ENCODE measurements around the gene SLC35F4. TPM values are rescaled to one million over a fixed set of nuclear protein-coding genes. Genes with fewer than 3 reads are reported as not detected.

Gene SLC35F4
- total RNA-seq, 2 donors from 2014 or later = not detected

GRCh38 chr14:57632649-57633048, 233.2 kb downstream of the SLC35F4 start:
- no peak overlapping the region for H3K27ac ChIP-seq (ENCODE audit: low read depth, low read length)
- H3K27me3 ChIP-seq (ENCODE audit: control insufficient read depth, insufficient read depth, low read length, poor library complexity, severe bottlenecking) = peaks cover 5% of the 10 kb centered on the region
- Mint-ChIP-seq H3K27me3 (ENCODE audit: insufficient read depth) (peaks cover 2% of the 10 kb centered on the region), H3K4me1 (peaks cover 6% of the 10 kb centered on the region), H3K36me3 (ENCODE audit: low read depth) (no peaks in the 10 kb centered on the region), H3K9me3 (no peaks in the 10 kb centered on the region), H3K4me3 (no peak overlapping the region), H3K27ac (no peak overlapping the region)
- TF ChIP-seq, protein P1, sequence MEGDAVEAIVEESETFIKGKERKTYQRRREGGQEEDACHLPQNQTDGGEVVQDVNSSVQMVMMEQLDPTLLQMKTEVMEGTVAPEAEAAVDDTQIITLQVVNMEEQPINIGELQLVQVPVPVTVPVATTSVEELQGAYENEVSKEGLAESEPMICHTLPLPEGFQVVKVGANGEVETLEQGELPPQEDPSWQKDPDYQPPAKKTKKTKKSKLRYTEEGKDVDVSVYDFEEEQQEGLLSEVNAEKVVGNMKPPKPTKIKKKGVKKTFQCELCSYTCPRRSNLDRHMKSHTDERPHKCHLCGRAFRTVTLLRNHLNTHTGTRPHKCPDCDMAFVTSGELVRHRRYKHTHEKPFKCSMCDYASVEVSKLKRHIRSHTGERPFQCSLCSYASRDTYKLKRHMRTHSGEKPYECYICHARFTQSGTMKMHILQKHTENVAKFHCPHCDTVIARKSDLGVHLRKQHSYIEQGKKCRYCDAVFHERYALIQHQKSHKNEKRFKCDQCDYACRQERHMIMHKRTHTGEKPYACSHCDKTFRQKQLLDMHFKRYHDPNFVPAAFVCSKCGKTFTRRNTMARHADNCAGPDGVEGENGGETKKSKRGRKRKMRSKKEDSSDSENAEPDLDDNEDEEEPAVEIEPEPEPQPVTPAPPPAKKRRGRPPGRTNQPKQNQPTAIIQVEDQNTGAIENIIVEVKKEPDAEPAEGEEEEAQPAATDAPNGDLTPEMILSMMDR (conservative IDR thresholded peaks at IDR 0.05) = no peak
- H3K36me3 ChIP-seq (ENCODE audit: control insufficient read depth, insufficient read depth, low read length) = no peaks in the 10 kb centered on the region
- no peaks in the 10 kb centered on the region for H3K9me3 ChIP-seq (ENCODE audit: control insufficient read depth, low read length)
- 93% methylated on average over 2 of the region's 2 CpGs for WGBS, 2 experiments (ENCODE audit: insufficient coverage in 1 of 2, insufficient read length in 1 of 2)
- no peak overlapping the region for H3K9ac ChIP-seq (ENCODE audit: extremely low read depth, low read length, poor library complexity, severe bottlenecking)
- H3K4me1 ChIP-seq (ENCODE audit: control insufficient read depth, insufficient read depth, low read length) = no peaks in the 10 kb centered on the region
- DNase-seq = no peak
- H3K4me3 ChIP-seq (ENCODE audit: low read length) = no peak overlapping the region

DNA sequence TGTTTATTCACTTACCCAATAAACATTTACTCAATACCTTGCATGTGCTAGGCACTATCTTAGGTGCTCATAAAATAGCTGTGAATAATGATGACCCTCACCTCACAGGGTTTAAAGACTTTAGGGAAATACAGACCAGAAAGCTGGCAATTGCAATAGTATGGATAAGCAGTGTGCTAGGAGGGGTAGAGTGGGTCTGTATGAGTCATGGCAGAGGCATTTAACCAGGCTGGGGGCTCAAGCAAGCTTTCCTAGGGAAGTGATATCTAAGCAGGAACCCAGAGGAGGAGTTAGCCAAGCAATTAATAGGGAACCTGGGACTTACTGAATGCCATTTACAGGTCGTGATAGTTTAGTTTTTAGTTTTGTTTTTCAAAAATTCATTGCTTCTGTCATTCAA, 248.4 kb downstream of the SLC35F4 start:
- H3K27me3 Mint-ChIP-seq (ENCODE audit: insufficient read depth) = peaks cover 29% of the 10 kb centered on the region

DNA sequence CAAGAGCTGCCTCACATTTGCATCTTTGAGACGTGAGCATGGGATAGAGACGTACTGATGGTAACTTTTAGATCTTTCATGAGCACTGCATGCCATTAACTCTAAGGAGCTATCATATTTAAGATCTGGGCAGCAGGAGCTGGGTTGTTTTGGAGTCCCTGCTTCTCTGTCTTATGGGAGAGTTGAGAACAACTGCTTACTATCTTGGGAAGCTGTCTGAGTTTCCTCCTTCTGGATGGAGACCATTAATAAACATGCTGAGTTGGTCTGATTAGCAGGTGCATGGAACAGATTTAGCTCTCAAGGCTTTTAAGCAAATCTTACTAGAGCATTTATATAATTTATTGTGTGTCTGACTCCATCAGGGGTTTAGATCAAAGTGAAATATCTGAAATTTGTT, 252.9 kb downstream of the SLC35F4 start:
- no peaks in the 10 kb centered on the region for H3K36me3 ChIP-seq (ENCODE audit: control insufficient read depth, insufficient read depth, low read length)
- peaks cover 32% of the 10 kb centered on the region for H3K27me3 Mint-ChIP-seq (ENCODE audit: insufficient read depth)
- no peaks in the 10 kb centered on the region for H3K9me3 ChIP-seq (ENCODE audit: control insufficient read depth, low read length)
- no peak overlapping the region for H3K27ac Mint-ChIP-seq
- no peak overlapping the region for H3K4me3 Mint-ChIP-seq
- H3K4me1 ChIP-seq (ENCODE audit: control insufficient read depth, insufficient read depth, low read length) = no peaks in the 10 kb centered on the region
- H3K27me3 ChIP-seq (ENCODE audit: control insufficient read depth, insufficient read depth, low read length, poor library complexity, severe bottlenecking) = peaks cover 25% of the 10 kb centered on the region
- H3K4me1 Mint-ChIP-seq = peaks cover 6% of the 10 kb centered on the region
- no peaks in the 10 kb centered on the region for H3K9me3 Mint-ChIP-seq
- H3K4me3 ChIP-seq (ENCODE audit: low read length) = no peak overlapping the region
- no peak for DNase-seq
- no peak overlapping the region for H3K27ac ChIP-seq (ENCODE audit: low read depth, low read length)
- no peaks in the 10 kb centered on the region for H3K36me3 Mint-ChIP-seq (ENCODE audit: low read depth)
- TF ChIP-seq, protein P1 (conservative IDR thresholded peaks at IDR 0.05) = no peak
- no peak overlapping the region for H3K9ac ChIP-seq (ENCODE audit: extremely low read depth, low read length, poor library complexity, severe bottlenecking)
- WGBS, 2 experiments (ENCODE audit: insufficient coverage in 1 of 2, insufficient read length in 1 of 2) = 85 to 97% methylated on average over 2 of the region's 2 CpGs

More for the DNA sequence above, 248.4 kb downstream of the SLC35F4 start:
- TF ChIP-seq, protein P1 (conservative IDR thresholded peaks at IDR 0.05) = no peak
- Histone ChIP-seq H3K9ac (ENCODE audit: extremely low read depth, low read length, poor library complexity, severe bottlenecking) (no peak overlapping the region), H3K4me1 (ENCODE audit: control insufficient read depth, insufficient read depth, low read length) (peaks cover 3% of the 10 kb centered on the region), H3K27ac (ENCODE audit: low read depth, low read length) (no peak overlapping the region), H3K9me3 (ENCODE audit: control insufficient read depth, low read length) (no peaks in the 10 kb centered on the region), H3K4me3 (ENCODE audit: low read length) (no peak overlapping the region), H3K27me3 (ENCODE audit: control insufficient read depth, insufficient read depth, low read length, poor library complexity, severe bottlenecking) (peaks cover 3% of the 10 kb centered on the region), H3K36me3 (ENCODE audit: control insufficient read depth, insufficient read depth, low read length) (no peaks in the 10 kb centered on the region)
- no peaks in the 10 kb centered on the region for H3K36me3 Mint-ChIP-seq (ENCODE audit: low read depth)
- no peak overlapping the region for H3K4me3 Mint-ChIP-seq
- DNase-seq = peak; percentile 83
- peaks cover 11% of the 10 kb centered on the region for H3K4me1 Mint-ChIP-seq
- H3K9me3 Mint-ChIP-seq = no peaks in the 10 kb centered on the region
- WGBS, 2 experiments (ENCODE audit: insufficient coverage in 1 of 2, insufficient read length in 1 of 2) = 9% methylated on average over 1 of the region's 1 CpG; no CpG with 5 or more reads in 1 of the 2 experiments
- H3K27ac Mint-ChIP-seq = peak overlapping the region; percentile 21
